Skeletal muscle satellite cell (primary cell): ENCODE measurements around the gene PSTPIP1.

Experiments
- H3K27me3 ChIP-seq: 2 replicates; pipeline ENCODE4 v1.7.0; 2013; ENCODE audit warnings: low read length; ENCODE audit not compliant: control insufficient read depth, insufficient read depth
- H3K36me3 ChIP-seq: 2 replicates; pipeline ENCODE4 v1.7.0; 2013; ENCODE audit warnings: mild to moderate bottlenecking, control low read depth, low read length; ENCODE audit not compliant: insufficient read depth
- H3K4me1 ChIP-seq: 2 replicates; pipeline ENCODE4 v1.7.0; 2013; ENCODE audit warnings: low read length; ENCODE audit not compliant: control insufficient read depth, insufficient read depth
- H3K4me2 ChIP-seq: 2 replicates; pipeline ENCODE4 v1.7.0; 2013; ENCODE audit warnings: mild to moderate bottlenecking, low read length
- H3K4me3 ChIP-seq: 2 replicates; pipeline ENCODE4 v1.7.0; 2013; ENCODE audit warnings: low read length
- H3K9ac ChIP-seq: 2 replicates; pipeline ENCODE4 v1.7.0; 2013; ENCODE audit warnings: mild to moderate bottlenecking, low read depth, low read length, moderate library complexity
- H3K9me3 ChIP-seq: replicated peaks from 2 replicates; pipeline ENCODE4 v1.7.0; 2013; ENCODE audit warnings: mild to moderate bottlenecking, control low read depth, low read length

PSTPIP1 gene

GRCh38 chr15:77066971-77067690 is 72.2 kb downstream of the PSTPIP1 start:
- no peak overlapping the region for H3K4me3 ChIP-seq
- no peaks in the 10 kb centered on the region for H3K36me3 ChIP-seq
- H3K4me1 ChIP-seq = peaks cover 47% of the 10 kb centered on the region
- no peak overlapping the region for H3K9ac ChIP-seq
- H3K27me3 ChIP-seq = no peaks in the 10 kb centered on the region
- H3K4me2 ChIP-seq = peak overlapping the region; percentile 1
- H3K9me3 ChIP-seq = no peaks in the 10 kb centered on the region

GRCh38 chr15:77067691-77068367 is 72.9 kb downstream of the PSTPIP1 start:
- no peak overlapping the region for H3K4me3 ChIP-seq
- H3K9me3 ChIP-seq = no peaks in the 10 kb centered on the region
- H3K4me2 ChIP-seq = peak overlapping the region; percentile 13
- peaks cover 42% of the 10 kb centered on the region for H3K4me1 ChIP-seq
- H3K36me3 ChIP-seq = no peaks in the 10 kb centered on the region
- H3K27me3 ChIP-seq = no peaks in the 10 kb centered on the region
- H3K9ac ChIP-seq = peak overlapping the region; percentile 3

GRCh38 chr15:77068633-77069032 is 73.7 kb downstream of the PSTPIP1 start:
- H3K4me3 ChIP-seq = no peak overlapping the region
- H3K4me1 ChIP-seq = peaks cover 40% of the 10 kb centered on the region
- H3K9me3 ChIP-seq = no peaks in the 10 kb centered on the region
- no peak overlapping the region for H3K9ac ChIP-seq
- no peaks in the 10 kb centered on the region for H3K36me3 ChIP-seq
- no peak overlapping the region for H3K4me2 ChIP-seq
- peaks cover 2% of the 10 kb centered on the region for H3K27me3 ChIP-seq

- Histone ChIP-seq H3K36me3 (no peaks in the 10 kb centered on the region), H3K4me2 (peak overlapping the region; percentile 96), H3K4me3 (peak overlapping the region; percentile 86), H3K9me3 (no peaks in the 10 kb centered on the region), H3K9ac (peak overlapping the region; percentile 88), H3K27me3 (peaks cover 12% of the 10 kb centered on the region), H3K4me1 (peaks cover 34% of the 10 kb centered on the region)
Observed at GRCh38 chr15:77069521-77070121, 74.7 kb downstream of the PSTPIP1 start.

- H3K9me3 ChIP-seq = no peaks in the 10 kb centered on the region
- H3K4me2 ChIP-seq = peak overlapping the region; percentile 96
- H3K36me3 ChIP-seq = no peaks in the 10 kb centered on the region
- peaks cover 14% of the 10 kb centered on the region for H3K27me3 ChIP-seq
- peak overlapping the region; percentile 88 for H3K9ac ChIP-seq
- H3K4me3 ChIP-seq = peak overlapping the region; percentile 86
- H3K4me1 ChIP-seq = peaks cover 29% of the 10 kb centered on the region
Observed at GRCh38 chr15:77070180-77070494, 75.2 kb downstream of the PSTPIP1 start.

- no peaks in the 10 kb centered on the region for H3K9me3 ChIP-seq
- H3K27me3 ChIP-seq = peaks cover 17% of the 10 kb centered on the region
- H3K36me3 ChIP-seq = no peaks in the 10 kb centered on the region
- peak within 1 kb of the TSS; percentile 96 for H3K4me2 ChIP-seq
- H3K9ac ChIP-seq = peak within 1 kb of the TSS; percentile 88
- H3K4me1 ChIP-seq = peaks cover 33% of the 10 kb centered on the region
- H3K4me3 ChIP-seq = peak within 1 kb of the TSS; percentile 86
Observed at GRCh38 chr15:77070495-77071304, 75.8 kb downstream of the PSTPIP1 start, which contains the start of gene TSPAN3. TSS of gene TSPAN3 (minus strand) at chr15:77071109. CDS start at chr15:77070954, 155 bp downstream.

- Histone ChIP-seq H3K27me3 (peaks cover 22% of the 10 kb centered on the region), H3K4me1 (peaks cover 34% of the 10 kb centered on the region), H3K9ac (no peak overlapping the region), H3K9me3 (no peaks in the 10 kb centered on the region), H3K4me2 (peak overlapping the region; percentile 96), H3K36me3 (no peaks in the 10 kb centered on the region), H3K4me3 (peak overlapping the region; percentile 86)
Observed at GRCh38 chr15:77071305-77072223, 76.6 kb downstream of the PSTPIP1 start.

- Histone ChIP-seq H3K4me2 (no peak overlapping the region), H3K4me1 (peaks cover 18% of the 10 kb centered on the region), H3K27me3 (peaks cover 23% of the 10 kb centered on the region), H3K36me3 (no peaks in the 10 kb centered on the region), H3K9me3 (no peaks in the 10 kb centered on the region), H3K4me3 (no peak overlapping the region), H3K9ac (no peak overlapping the region)
Observed at GRCh38 chr15:77074350-77074749, 79.4 kb downstream of the PSTPIP1 start.

GRCh38 chr15:77075528-77075927 is 80.6 kb downstream of the PSTPIP1 start:
- Histone ChIP-seq H3K9me3 (no peaks in the 10 kb centered on the region), H3K4me2 (no peak overlapping the region), H3K27me3 (peaks cover 23% of the 10 kb centered on the region), H3K9ac (no peak overlapping the region), H3K36me3 (no peaks in the 10 kb centered on the region), H3K4me1 (peaks cover 9% of the 10 kb centered on the region), H3K4me3 (no peak overlapping the region)

- Histone ChIP-seq H3K9me3 (no peaks in the 10 kb centered on the region), H3K9ac (no peak overlapping the region), H3K4me2 (no peak overlapping the region), H3K4me1 (peaks cover 6% of the 10 kb centered on the region), H3K27me3 (peaks cover 23% of the 10 kb centered on the region), H3K4me3 (no peak overlapping the region), H3K36me3 (no peaks in the 10 kb centered on the region)
Observed at GRCh38 chr15:77076323-77076915, 81.5 kb downstream of the PSTPIP1 start.
